GM04504 (cell line): Measurements from ENCODE around the gene LSP1.

Source experiments
- DNase-seq: peaks from one replicate; pipeline ENCODE4 v3.0.0-alpha.2; 2012; ENCODE audit warnings: low read depth

LSP1 gene

DNA sequence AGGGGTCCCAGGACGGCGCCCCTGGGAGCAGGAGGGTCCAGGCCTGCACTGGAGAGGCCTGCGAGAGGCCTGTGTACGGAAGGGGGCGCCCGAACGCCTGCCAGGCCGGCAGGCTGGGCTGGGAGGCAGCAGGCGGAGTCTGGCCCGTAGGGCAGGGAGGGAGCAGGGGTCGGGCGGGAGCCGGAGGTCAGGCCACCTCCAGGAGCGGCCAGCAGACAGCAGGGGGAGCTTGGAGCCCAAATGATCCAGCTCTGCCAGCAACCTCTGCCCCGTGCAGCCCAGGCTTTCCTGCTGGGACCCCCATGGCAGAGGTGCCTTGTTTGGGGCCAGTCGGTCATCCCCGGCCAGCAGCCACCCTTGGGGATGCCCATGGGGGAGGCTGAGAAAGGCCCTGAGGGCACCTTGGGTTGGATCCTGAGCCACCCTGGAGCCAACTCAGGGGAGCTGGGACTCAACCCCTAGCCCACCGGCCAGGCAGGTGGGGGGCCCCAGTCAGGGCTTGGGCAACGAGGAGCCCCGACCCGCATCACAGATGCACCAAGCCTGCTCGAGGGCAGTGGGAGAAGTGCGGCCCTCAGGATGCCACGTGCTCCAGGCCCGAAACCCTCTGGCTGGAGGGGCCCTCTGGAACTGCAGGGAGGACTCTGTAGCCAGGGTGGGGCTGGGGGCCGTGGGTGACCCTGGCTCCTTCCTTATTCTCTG is 27.7 kb upstream of the LSP1 start:
- DNase-seq = no peak

DNA sequence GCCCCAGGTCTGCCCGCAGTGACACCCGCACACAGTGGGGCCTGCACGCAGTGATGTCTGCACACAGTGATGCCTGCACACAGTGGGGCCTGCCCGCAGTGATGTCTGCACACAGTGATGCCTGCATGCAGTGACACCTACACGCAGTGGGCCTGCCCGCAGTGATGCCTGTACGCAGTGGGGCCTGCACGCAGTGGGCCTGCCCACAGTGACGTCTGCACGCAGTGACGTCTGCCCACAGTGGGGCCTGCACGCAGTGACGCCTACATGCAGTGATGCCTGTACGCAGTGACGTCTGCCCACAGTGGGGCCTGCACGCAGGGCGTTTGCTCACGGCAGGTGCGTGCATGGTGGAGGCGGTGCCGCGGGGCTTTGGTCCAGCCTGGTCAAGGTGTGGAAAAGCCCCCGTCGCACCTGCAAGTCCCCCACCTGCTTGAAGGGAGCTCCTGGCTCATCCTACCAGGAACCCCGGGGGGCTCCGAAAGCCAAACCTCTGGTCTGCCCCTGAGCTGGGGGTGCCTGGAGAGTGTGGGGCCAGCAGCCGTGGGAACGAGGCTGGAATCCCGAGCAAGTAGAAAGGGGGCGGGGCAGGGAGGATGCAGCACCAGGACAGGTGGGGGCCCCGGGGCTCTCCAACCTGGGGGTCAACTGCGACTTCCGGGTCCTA is 27.0 kb upstream of the LSP1 start:
- DNase-seq = no peak

DNA sequence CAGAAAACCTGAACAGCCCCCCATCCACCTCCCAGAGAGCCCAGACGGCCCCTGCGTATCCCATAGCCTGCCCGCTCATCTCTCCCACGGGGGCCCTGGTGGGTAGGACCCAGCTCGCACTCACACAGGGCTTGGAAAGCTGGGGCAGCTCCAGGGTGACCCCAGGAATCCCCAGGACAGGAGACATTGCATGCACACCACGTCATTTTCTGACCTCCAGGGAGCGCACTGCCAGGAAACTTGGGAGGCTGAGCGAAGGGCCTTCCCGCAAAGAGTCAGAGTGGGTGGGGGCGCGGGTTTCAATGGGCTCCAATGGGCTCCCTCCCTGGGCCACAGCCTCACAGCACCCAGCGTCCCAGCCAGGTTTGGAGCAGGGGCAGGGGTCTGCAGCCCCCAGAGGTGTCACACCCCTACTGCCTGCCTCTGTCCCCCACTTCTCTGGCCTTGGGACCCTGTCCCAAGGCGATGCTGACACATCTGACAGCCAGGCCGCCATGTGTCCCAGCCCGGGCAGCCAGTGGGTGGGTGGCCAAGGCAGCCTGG is 26.3 kb upstream of the LSP1 start:
- peak; percentile 17 for DNase-seq

DNA sequence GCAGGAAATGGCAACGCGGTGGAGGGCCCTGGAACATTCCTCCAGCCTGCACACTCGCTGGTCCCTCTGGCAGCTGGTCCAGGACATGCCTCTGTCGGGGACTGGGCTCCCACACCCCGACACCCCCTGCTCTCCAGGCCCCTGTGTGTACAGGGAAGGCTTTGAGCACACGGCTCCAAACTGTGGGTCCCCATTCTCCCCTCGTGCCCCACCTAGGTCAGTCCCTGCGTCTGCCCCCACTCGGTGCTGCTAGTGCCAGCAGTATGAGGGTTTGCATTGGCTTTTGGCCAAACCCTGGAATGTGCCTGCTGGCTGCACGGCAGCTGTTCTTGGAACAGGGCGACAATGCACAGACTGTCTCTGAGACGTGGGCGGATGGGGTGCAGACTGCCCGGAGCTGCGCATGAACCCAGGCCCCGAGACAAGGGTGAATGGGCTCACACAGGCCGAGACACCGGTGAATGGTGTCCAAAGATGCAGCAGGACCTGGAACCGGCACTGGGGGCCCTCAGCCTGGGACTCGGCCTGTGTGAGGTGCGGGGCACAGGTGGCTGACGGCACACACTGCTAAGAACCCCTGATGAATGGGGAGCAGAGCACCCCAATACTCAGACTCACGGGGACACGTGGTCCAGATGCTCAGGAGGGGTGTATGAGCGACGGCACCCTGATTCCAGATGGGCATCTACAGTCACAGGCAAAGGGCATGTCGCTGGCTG is 25.6 kb upstream of the LSP1 start:
- DNase-seq = peak; percentile 46

DNA sequence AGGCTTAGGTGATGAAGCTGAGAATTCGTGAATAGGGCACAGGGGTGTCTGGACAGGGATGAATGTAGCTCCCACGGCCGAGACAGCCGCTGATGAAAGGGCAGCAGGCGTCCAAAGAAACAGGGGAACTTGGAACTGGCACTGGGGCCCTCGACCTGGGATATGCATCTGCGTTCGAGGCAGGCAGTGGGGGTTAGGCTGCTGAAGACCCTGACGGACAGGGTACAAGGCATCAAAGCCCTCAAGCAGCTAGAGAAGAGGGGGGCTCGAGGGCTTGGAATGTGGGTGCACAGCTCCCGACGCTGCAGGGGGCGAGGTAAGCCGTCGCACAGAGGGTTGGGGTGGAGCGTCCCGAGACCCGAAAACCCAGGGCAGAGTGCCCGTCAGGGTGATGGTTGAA is 25.0 kb upstream of the LSP1 start:
- no peak for DNase-seq

DNA sequence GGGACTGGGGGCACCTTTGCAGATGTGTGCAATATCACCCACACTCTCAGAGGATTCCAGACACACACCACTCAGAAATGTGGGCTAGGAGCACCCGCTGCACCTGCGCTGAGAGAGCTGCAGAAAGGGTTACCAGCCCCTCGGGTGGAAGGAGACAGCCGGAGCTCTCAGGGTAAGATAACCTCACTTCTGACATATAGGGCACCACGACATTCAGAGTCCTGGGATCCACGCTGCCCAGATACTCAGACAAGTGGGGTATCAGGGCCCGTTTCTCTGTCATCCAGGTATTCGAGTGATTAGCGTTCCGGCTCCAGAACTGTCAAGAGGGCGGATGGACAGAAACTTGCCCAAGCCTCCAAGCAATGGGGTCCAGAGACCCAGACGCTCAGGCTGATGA is 24.3 kb upstream of the LSP1 start:
- no peak for DNase-seq

DNA sequence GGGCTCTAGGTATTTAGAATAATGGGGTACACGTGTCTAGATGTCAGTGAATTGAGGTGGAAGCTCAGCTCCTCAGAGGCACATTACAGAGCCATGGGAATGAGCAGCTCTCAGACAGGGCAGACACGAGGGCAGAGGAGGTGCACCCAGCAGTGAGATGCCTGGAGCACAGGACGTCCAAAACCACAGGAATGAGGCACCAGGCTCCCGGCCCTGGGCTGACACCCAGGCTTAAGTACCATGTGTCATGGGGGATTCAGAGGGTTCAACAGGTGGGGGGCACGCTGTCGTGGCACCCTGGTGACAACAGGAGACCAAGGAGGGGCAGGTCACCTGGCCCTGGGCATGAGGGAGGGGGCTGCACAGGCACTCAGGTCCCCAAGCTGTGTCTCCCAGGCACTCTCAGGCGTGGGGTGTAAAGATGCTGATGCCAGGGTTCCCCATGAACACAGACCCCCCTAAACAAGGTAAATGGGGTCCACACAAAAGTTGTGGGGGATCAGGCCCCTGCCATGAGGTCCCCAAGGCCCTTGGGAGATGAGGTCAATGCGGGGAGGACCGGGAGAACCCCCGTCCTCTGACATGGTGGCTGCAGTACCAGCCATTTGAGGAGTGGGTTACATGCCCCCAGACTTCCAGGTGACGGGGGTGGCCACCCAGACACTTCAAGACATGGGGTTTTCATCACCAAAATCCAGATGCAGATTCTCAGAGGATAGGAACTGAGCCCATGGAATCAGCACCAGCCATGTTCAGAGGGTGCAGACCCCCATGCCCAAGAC is 23.7 kb upstream of the LSP1 start:
- DNase-seq = peak; percentile 17

DNA sequence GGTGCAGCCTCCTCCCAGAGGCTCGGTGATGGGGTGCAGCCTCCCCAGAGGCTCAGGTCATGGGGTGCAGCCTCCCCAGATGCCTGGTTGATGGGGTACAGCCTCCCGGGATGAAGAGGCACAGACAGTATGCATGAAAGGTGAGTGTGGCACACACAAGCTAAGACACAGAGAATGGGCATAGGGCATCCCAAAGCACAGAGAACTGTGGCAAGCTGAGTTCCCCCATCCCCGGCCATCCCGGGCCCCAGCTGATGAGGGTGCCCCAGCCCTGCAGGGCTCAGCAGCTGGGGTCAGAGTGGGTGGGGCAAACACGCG is 22.9 kb upstream of the LSP1 start:
- no peak for DNase-seq

DNA sequence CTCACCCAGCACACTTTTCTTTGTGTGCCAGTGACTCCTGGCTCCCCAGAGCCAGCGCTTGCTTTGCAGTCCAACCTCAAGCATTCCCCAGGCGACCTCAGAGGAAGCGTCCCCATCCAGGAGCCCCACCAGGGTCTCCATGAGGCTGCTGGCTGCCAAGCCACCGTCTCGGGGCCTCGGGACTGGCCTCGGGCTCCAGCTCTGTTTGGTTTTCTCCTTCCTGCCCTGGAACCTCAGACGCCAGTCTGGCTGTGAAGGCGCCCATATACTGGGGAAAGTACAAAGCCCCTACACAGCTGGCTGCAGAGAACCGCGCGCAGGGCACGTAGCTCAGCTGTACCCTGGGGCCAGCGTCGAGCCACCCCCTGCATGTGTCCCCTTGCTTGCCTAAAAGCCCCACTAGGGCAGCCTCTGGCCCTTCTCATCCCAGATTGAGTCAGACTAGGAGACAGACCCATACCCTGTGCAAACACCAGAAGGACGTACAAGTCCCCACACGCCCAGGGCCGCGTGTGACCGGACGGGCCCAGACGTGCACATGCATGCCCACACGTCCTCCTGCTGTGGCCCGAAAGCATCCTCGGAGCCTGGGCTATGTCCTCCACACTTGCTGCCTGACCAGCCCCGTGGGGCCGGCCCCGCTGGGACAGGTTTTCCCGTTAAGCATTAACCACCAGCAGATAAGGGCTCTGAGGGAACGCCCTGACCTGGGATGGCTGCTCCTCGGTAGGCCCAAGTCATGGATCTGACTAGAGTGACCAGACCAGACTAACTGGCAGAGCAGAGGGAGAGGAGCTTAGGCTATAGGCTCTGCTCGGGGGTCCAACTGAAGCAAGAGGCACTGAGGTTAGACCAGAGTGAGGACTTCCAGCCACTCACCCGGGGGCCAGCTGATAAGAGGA is 22.3 kb upstream of the LSP1 start:
- no peak for DNase-seq

DNA sequence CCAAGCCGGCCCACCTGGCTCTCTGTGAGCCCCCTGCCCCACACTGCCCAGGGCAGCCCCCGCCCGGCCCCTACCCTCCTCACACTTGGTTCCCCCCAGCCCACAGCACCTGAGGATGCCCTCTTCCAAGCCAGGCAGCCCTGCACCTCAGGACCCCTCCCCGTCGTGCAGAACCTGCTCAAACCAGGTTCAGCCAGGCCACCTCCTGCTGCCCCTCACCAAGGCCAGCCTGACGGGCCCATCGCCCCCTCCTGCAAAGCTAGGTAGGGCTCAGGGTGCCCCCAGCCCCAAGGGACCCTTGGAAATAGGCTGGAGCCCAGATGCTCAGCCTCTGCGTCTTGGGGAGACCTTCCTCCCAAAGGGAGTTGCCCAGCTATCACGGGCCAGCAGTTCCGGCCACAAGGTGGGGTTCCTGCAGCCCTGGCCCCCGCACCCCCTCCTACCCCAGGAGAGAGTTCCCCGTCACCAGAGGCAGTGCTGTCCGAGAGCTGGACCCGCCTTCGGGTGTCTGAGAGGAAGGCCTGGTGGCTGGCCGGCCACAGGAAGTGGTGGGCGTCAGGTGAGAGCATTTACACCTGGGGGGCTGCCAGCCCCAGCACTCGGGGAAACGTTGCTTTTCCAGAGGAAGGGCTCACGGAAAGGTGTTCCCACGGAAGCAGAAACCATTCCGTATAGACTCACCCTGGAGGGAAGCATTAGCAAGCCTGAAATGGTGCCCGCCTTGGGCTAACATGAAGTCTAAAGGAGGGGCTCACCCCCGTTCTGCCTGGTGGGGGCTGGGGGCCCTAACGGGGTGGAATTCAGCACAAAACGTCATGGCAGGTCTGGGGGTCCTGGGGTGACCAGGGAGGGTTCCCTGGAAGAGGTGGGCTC is 21.3 kb upstream of the LSP1 start:
- DNase-seq = no peak

DNA sequence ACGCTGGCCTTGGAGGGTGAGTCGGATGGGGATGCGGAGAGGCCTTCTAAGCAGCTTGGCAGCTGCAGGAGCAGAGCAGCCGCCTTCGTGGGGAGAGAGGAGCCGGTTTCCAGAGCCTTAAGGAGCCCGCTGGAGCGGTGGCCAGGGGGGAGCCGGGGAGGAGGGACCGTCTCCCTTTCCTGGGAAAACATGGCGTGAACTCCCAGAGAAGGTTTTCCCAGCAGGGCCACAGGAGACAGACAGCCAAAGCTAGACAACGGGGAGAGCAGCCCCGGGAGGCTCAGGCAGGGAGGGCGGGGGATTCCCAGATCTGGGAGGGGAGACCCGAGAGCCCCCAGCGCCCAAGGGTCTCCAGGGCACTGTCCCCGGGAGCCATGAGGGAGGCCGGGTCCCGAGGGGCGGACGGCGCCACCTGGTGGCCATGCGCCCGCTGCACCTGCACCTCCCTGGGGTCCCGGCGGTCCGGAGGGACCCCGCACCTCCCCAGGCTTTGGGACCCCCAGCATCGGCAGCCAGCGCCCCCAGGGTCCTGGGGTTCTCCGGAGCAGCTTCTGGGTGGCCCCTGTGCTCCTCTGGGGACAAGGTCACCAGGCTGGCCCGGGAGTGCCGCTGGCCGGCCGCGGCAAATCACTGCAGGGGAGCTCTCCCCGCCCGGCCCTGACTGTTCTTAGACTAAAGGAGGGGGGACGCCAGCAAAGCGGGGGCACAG is 20.5 kb upstream of the LSP1 start:
- DNase-seq = no peak

DNA sequence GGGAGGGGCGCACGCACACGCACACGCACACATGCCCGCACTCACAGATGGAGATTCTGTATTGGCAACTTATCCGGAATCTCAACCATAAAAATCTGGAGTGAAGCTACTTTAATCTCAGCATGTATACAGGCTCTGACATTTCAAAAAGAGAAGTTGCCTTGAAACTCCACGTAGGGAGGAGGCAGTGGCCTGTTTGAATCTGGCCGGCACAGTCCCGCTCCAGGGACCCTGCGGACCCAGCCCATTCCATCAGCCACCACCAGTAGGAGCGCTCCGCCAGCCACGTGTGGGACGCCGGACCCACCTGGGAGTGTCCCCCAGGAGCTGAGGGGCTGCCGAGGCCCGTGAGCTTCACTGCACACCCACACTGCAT is 20.0 kb upstream of the LSP1 start:
- DNase-seq = no peak

DNA sequence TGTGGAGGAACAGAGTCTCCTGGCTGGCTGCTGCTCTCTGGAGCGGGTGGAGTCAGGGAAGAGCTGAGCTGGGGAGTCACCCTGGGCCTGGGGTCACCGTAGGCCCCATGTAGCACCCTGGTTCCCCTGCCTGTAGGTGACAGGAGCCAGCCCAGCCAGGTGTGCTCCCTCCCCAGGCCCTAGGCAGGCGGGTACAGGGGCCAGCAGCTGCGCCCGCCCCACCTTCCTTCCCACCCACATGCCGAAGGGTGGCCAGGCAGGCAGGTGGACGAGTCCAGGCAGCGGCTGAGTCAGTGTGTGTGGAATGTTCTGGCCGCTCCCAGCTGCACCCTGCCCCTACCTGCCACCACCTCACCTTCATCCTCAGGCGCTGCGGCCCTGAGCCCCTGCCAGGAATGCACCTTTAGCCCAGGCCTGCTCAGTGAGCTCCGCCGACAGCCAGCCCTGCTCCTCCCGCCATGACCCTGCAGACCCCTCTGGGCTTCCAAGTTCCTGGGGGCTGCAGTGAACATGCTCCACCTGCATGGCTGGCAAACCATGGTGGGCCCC is 18.7 kb upstream of the LSP1 start:
- DNase-seq = no peak

DNA sequence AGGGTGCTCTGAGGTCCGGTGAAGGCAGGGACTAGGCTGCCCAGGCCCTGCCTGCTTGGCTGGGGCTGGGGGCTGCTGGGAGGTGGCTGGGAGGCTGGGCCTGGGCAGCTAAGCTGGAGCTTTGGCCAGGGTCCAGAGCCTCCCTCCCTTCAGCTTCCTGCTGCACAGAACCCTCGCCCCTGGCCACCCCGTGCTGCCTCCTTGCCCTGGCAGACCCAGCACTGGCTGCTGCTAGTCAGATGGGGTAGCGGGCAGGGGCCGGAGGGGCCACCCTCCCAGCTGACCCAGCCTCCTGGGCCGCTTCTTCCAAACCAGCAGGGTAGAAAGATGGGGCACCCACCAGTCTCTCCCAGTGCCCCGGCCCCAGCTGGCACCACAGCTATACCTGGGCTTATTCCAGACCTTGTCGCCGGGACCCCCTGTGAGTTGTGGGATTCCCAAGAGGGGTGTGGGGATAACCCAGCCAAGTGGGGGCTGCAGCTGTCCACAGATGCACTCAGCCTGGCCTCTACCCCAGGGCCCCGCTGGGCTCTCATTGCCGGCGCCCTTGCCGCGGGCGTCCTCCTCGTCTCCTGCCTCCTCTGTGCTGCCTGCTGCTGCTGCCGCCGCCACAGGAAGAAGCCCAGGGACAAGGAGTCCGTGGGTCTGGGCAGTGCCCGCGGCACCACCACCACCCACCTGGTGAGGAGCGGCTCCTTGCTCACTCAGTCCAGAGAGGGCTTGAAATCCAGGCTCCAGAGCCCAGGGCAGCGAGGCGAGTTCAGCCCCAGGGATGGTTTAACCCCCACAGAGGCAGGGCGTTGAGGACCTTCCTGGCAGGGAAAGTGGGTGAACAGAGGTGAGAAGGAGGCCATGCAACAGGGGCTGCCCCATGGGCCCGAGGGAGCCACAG is 17.9 kb upstream of the LSP1 start, which contains the start of gene SYT8:
Gene SYT8, plus strand, starts transcription at position 212 of the 892 bp plus-strand sequence. Its CDS starts 116 bp downstream, at position 328.
- DNase-seq = no peak

DNA sequence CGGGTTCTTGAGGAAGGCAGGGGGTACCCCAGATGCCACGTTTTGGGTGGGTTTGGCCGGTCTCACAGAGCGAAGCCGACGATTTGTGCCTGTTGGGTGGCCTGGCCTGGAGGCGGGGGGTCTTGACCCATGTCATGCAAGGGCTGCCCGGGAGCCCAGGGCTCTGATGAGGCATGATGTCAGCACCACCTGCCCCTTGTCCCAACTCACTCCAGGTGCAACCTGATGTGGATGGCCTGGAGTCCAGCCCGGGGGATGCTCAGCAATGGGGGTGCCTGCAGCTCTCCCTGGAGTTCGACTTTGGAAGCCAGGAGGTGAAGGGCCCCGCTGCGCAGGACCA is 17.2 kb upstream of the LSP1 start:
- DNase-seq = no peak

DNA sequence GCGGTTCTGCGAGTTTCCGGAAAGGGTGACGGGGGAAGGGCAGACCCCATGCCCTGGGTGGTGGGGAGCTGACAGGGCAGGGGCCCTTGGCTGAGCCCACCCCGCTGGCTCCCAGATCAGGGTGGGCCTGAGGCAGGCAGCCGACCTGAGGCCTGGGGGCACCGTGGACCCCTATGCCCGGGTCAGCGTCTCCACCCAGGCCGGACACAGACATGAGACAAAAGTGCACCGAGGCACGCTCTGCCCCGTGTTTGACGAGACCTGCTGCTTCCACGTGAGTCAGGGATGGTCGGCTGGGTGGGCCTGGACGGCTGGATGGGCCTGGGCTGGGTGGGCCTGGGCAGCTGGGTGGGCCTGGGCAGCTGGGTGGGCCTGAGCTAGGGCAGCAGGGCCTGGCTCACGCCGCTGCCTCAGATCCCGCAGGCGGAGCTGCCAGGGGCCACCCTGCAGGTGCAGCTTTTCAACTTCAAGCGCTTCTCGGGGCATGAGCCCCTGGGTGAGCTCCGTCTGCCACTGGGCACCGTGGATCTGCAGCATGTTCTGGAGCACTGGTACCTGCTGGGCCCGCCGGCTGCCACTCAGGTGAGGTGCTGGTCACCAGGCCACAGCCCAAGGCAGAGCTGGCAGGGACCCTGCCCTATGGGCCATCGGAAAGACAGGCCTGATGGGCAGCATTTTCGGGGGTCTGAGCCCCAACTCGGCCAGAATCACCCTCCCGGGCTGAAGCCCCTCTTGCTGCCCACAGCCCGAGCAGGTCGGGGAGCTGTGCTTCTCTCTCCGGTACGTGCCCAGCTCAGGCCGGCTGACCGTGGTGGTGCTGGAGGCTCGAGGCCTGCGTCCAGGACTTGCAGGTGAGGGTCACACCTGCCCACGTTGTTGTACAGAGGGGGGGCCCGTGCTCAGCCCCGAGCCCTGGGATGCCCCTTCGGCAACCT is 16.6 kb upstream of the LSP1 start:
- no peak for DNase-seq
